Right atrium auricular region (tissue), 2 donors: ENCODE measurements around the gene RANBP17. TPM values are rescaled to one million over a fixed set of nuclear protein-coding genes. Genes with fewer than 3 reads are reported as not detected.
A peak's percentile ranks its signal among the peaks of the same experiment; 100 is the strongest.

ENCODE experiments used
- DNase-seq: peaks from one replicate; pipeline ENCODE4 v3.0.0-alpha.2; 2019; ENCODE audit warnings: low spot score
- H3K27ac ChIP-seq, 2 donors: fragments of 200-600 bp; sonication (generic); 1 replicate in 1 of 2; 2 replicates in 1 of 2; pipeline ENCODE4 v1.5.1; 2016 to 2019
- H3K27me3 ChIP-seq, 2 donors: fragments of 200-600 bp; sonication (generic); one replicate each; pipeline versions ENCODE4 v1.5.1 to v1.6.0; 2017 to 2019
- H3K36me3 ChIP-seq: fragments of 200-600 bp; sonication (generic); one replicate; pipeline ENCODE4 v1.5.1; 2016
- H3K4me1 ChIP-seq, 2 donors: fragments of 200-600 bp; sonication (generic); one replicate each; pipeline versions ENCODE4 v1.5.1 to v1.6.0; 2017 to 2019
- H3K4me3 ChIP-seq, 2 donors: fragments of 200-600 bp; sonication (generic); 1 replicate in 1 of 2; 2 replicates in 1 of 2; pipeline ENCODE4 v1.5.1; 2017 to 2019; ENCODE audit warnings: mild to moderate bottlenecking in 1 of 2, moderate library complexity in 1 of 2
- H3K9me3 ChIP-seq, 2 donors: fragments of 200-600 bp; sonication (generic); one replicate each; pipeline ENCODE4 v1.5.1; 2019
- CTCF ChIP-seq, 2 donors: fragments of 200-600 bp; sonication (generic); IDR thresholded peaks; one replicate each; pipeline ENCODE4 v1.5.1; 2019; ENCODE audit warnings: antibody characterized with exemption in 2 of 2
- total RNA-seq, 2 donors: library from RNA; depleted of rRNA; stranded (reverse); fragments of >200 nt; gene quantifications; one replicate each; pipeline ENCODE4 v1.1.0, GENCODE V29; 2016

Gene RANBP17
- total RNA-seq, 2 donors from 2014 or later, result 1.4 to 3.6 TPM

- H3K27me3 ChIP-seq, result peaks cover 0 to 5% of the 10 kb centered on the region in 2 donors
- no peak overlapping the region for H3K27ac ChIP-seq
- DNase-seq, result no peak
- H3K4me3 ChIP-seq, result no peak overlapping the region
- no peaks in the 10 kb centered on the region for H3K4me1 ChIP-seq
- H3K9me3 ChIP-seq, result no peaks in the 10 kb centered on the region
- TF ChIP-seq CTCF (IDR thresholded peaks at IDR 0.05), result no peak
- no peaks in the 10 kb centered on the region for H3K36me3 ChIP-seq
Observed at GRCh38 chr5:171340042-171340441, 478.2 kb downstream of the RANBP17 start.

GRCh38 chr5:171340491-171340890 is 478.7 kb downstream of the RANBP17 start:
- Histone ChIP-seq H3K27ac (no peak overlapping the region), H3K4me1 (no peaks in the 10 kb centered on the region), H3K36me3 (no peaks in the 10 kb centered on the region), H3K27me3 (peaks cover 0 to 5% of the 10 kb centered on the region in 2 donors), H3K9me3 (no peaks in the 10 kb centered on the region), H3K4me3 (no peak overlapping the region)
- no peak for TF ChIP-seq CTCF (IDR thresholded peaks at IDR 0.05)
- no peak for DNase-seq

GRCh38 chr5:171342362-171343111 is 480.7 kb downstream of the RANBP17 start:
- Histone ChIP-seq H3K4me1 (no peaks in the 10 kb centered on the region), H3K36me3 (no peaks in the 10 kb centered on the region), H3K4me3 (no peak overlapping the region), H3K27me3 (no peaks in the 10 kb centered on the region), H3K27ac (no peak overlapping the region), H3K9me3 (no peaks in the 10 kb centered on the region)
- peak; percentile 24 to 69 for TF ChIP-seq CTCF (IDR thresholded peaks at IDR 0.05)
- DNase-seq, result no peak

- no peak for TF ChIP-seq CTCF (IDR thresholded peaks at IDR 0.05)
- Histone ChIP-seq H3K27me3 (no peaks in the 10 kb centered on the region), H3K9me3 (no peaks in the 10 kb centered on the region), H3K36me3 (no peaks in the 10 kb centered on the region), H3K27ac (no peak overlapping the region), H3K4me1 (no peaks in the 10 kb centered on the region), H3K4me3 (no peak overlapping the region)
- DNase-seq, result no peak
Observed at GRCh38 chr5:171344936-171345608, 483.3 kb downstream of the RANBP17 start.

Other genes with a start within 250 kb of the RANBP17 start
- gene GABRP, start 78.3 kb upstream of the RANBP17 start, total RNA-seq, result under 1 TPM in 1 of 2 donors, not detected in 1; 0.16 TPM